Measurements from ENCODE around the gene HBA1. TPM values are rescaled to one million over a fixed set of nuclear protein-coding genes. Genes with fewer than 3 reads are reported as not detected.

The HBA1 gene
- total and polyA plus RNA-seq, 9 of the 15 experiments (the other 6 are each of a cell fraction or from before 2014, with no cell fraction given) = 128 to 2,388 (median 380) TPM

DNA sequence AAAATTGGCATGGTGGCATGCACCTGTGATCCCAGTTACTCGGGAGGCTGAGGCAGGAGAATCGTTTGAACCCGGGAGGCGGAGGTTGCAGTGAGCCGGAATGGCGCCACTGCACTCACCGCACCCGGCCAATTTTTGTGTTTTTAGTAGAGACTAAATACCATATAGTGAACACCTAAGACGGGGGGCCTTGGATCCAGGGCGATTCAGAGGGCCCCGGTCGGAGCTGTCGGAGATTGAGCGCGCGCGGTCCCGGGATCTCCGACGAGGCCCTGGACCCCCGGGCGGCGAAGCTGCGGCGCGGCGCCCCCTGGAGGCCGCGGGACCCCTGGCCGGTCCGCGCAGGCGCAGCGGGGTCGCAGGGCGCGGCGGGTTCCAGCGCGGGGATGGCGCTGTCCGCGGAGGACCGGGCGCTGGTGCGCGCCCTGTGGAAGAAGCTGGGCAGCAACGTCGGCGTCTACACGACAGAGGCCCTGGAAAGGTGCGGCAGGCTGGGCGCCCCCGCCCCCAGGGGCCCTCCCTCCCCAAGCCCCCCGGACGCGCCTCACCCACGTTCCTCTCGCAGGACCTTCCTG lies 3.7 kb downstream of the HBA1 start, which contains the start of gene HBQ1 (continued):
- TF ChIP-seq, protein P1, sequence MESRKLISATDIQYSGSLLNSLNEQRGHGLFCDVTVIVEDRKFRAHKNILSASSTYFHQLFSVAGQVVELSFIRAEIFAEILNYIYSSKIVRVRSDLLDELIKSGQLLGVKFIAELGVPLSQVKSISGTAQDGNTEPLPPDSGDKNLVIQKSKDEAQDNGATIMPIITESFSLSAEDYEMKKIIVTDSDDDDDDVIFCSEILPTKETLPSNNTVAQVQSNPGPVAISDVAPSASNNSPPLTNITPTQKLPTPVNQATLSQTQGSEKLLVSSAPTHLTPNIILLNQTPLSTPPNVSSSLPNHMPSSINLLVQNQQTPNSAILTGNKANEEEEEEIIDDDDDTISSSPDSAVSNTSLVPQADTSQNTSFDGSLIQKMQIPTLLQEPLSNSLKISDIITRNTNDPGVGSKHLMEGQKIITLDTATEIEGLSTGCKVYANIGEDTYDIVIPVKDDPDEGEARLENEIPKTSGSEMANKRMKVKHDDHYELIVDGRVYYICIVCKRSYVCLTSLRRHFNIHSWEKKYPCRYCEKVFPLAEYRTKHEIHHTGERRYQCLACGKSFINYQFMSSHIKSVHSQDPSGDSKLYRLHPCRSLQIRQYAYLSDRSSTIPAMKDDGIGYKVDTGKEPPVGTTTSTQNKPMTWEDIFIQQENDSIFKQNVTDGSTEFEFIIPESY (CRISPR knock-in tag; IDR thresholded peaks at IDR 0.05) = peak; percentile 83
- TF ChIP-seq ZBTB26 (CRISPR knock-in tag; IDR thresholded peaks at IDR 0.05) = no peak
- no peak for TF ChIP-seq COPS2 (conservative IDR thresholded peaks at IDR 0.05)
- no peak for TF ChIP-seq ESRRA (IDR thresholded peaks at IDR 0.05; ENCODE audit: borderline replicate concordance, low read depth)
- TF ChIP-seq ARID3A (IDR thresholded peaks at IDR 0.05; ENCODE audit: borderline replicate concordance, low read depth, low read length) = no peak
- TF ChIP-seq ZFP30 (CRISPR knock-in tag; IDR thresholded peaks at IDR 0.05; ENCODE audit: borderline replicate concordance) = no peak
- no peak for TF ChIP-seq HSF4 (CRISPR knock-in tag; IDR thresholded peaks at IDR 0.05; ENCODE audit: borderline replicate concordance)
- TF ChIP-seq ADNP (tag; IDR thresholded peaks at IDR 0.05) = peak; percentile 77
- no peak for TF ChIP-seq MYC (IDR thresholded peaks at IDR 0.05; ENCODE audit: low read depth, low read length)
- no peak for TF ChIP-seq MYC (CRISPR knock-in tag; IDR thresholded peaks at IDR 0.05; ENCODE audit: borderline replicate concordance, low read depth)
- no peak for TF ChIP-seq HMG20B (CRISPR knock-in tag; IDR thresholded peaks at IDR 0.05)
- TF ChIP-seq TEAD1 (CRISPR knock-in tag; IDR thresholded peaks at IDR 0.05) = peak in 1 of 2 experiments; percentile 34; a peak in 1 of 4 replicates
- no peak for TF ChIP-seq ZFPM2 (CRISPR knock-in tag; IDR thresholded peaks at IDR 0.05)
- no peak for TF ChIP-seq TGIF2 (CRISPR knock-in tag; IDR thresholded peaks at IDR 0.05)
- peak; percentile 37 for TF ChIP-seq TBP (optimal IDR thresholded peaks at IDR 0.05; ENCODE audit: low read depth, low read length)
- TF ChIP-seq PRPF4 (IDR thresholded peaks at IDR 0.05; ENCODE audit: insufficient read depth, low read depth, low read length, poor library complexity, severe bottlenecking) = no peak
- no peak for TF ChIP-seq ZNF57 (CRISPR knock-in tag; IDR thresholded peaks at IDR 0.05)
- 0 out of 2 replicates have a peak, but pooled peaks have one; percentile 4 for TF ChIP-seq MECOM (CRISPR knock-in tag; IDR thresholded peaks at IDR 0.05)
- TF ChIP-seq CHCHD3 (CRISPR knock-in tag; IDR thresholded peaks at IDR 0.05) = no peak
- TF ChIP-seq SETDB1 (IDR thresholded peaks at IDR 0.05; ENCODE audit: low read length) = no peak
- no peak for TF ChIP-seq MCM2 (IDR thresholded peaks at IDR 0.05; ENCODE audit: low read depth)
- TF ChIP-seq FOXJ3 (CRISPR knock-in tag; IDR thresholded peaks at IDR 0.05) = no peak
- no peak for TF ChIP-seq KAT2B (IDR thresholded peaks at IDR 0.05; ENCODE audit: low read depth, low read length)
- TF ChIP-seq RNF2 (IDR thresholded peaks at IDR 0.05) = no peak
- no peak for TF ChIP-seq ZC3H11A (IDR thresholded peaks at IDR 0.05; ENCODE audit: low read depth, low read length)
- no peak for TF ChIP-seq ZSCAN29 (IDR thresholded peaks at IDR 0.05)
- TF ChIP-seq SAP30 (IDR thresholded peaks at IDR 0.05; ENCODE audit: borderline replicate concordance, insufficient read depth, low read depth, low read length, poor library complexity, severe bottlenecking) = no peak
